ENCODE data around the gene ARHGEF11. TPM values are rescaled to one million over a fixed set of nuclear protein-coding genes. Genes with fewer than 3 reads are reported as not detected.

The ARHGEF11 gene
- total RNA-seq, 1 experiment from 2014 or later: 31.5 TPM

DNA sequence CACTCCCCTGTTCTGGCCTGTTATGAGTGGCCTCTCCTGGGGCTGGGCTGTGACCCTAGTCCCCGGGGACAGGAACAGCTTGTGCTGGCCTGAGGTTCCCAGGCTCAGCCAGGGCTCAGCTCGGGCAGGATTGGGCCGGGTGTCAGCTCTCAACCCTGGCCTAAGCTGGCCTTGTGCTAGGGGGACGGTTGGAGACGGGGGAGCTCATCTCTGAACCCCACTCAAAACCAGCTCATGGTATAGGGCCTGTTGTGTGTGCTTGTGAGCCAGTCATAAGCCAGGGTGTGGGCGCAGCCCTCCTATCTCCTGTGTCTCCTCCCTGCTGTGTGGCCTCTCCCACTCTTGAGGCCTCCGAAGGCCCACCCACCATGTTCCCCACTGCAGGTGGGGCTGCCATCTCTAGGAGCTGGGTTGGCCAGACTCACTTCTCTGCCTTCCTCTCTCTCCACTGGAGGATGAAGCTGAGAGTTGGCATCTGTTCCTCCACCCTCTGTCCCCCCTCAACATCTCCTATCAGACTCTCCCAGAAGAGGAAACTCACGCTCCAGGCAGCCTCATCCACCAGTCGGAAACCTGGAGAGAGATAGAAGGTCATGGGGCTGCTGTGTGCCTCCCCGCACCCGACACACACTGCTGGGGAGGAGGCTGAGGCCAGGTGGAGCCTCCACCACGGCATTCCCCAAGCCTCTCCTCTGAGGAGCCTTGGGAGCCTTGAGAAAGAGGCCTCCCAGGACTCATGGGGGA is 150.7 kb downstream of the ARHGEF11 start:
- Histone ChIP-seq H3K4me3 (no peak overlapping the region), H2AFZ (no peak overlapping the region), H3K27ac (no peak overlapping the region), H3K4me2 (no peak overlapping the region), H3K9me2 (ENCODE audit: insufficient read depth) (no peaks in the 10 kb centered on the region), H3K79me2 (ENCODE audit: low read depth) (no peaks in the 10 kb centered on the region), H3K36me3 (ENCODE audit: low read depth) (no peaks in the 10 kb centered on the region), H3K9me3 (ENCODE audit: insufficient read depth, low read depth) (no peaks in the 10 kb centered on the region), H4K20me1 (ENCODE audit: insufficient read depth) (no peaks in the 10 kb centered on the region), H3F3A (ENCODE audit: insufficient read depth, low read depth) (peaks cover 28% of the 10 kb centered on the region), H3K4me1 (replicated peaks; ENCODE audit: insufficient read depth) (peaks cover 39% of the 10 kb centered on the region), H3K27me3 (ENCODE audit: insufficient read depth, low read depth) (peaks cover 8% of the 10 kb centered on the region; the same call in 1 of the 2 replicates)
- intact Hi-C loops (cut with micrococcal nuclease; ENCODE audit: unreplicated experiment): loop anchor here (5.0 to 10.0 kb wide), 2 partner anchors 180 to 262 kb away; no protein-coding TSS in a partner anchor
- TF ChIP-seq, protein P1, sequence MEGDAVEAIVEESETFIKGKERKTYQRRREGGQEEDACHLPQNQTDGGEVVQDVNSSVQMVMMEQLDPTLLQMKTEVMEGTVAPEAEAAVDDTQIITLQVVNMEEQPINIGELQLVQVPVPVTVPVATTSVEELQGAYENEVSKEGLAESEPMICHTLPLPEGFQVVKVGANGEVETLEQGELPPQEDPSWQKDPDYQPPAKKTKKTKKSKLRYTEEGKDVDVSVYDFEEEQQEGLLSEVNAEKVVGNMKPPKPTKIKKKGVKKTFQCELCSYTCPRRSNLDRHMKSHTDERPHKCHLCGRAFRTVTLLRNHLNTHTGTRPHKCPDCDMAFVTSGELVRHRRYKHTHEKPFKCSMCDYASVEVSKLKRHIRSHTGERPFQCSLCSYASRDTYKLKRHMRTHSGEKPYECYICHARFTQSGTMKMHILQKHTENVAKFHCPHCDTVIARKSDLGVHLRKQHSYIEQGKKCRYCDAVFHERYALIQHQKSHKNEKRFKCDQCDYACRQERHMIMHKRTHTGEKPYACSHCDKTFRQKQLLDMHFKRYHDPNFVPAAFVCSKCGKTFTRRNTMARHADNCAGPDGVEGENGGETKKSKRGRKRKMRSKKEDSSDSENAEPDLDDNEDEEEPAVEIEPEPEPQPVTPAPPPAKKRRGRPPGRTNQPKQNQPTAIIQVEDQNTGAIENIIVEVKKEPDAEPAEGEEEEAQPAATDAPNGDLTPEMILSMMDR (conservative IDR thresholded peaks at IDR 0.05): no peak
- TF ChIP-seq EZH2 (IDR thresholded peaks at IDR 0.05; ENCODE audit: low read depth): no peak
- CTCF ChIA-PET: interaction anchor here (0.6 kb wide), 1 partner anchor 36 kb away, joined by 7 read pairs; the partner anchor contains the start of gene INSRR
- no TSS peak for BruUV-seq (replicated peaks)
- POLR2A ChIA-PET (ENCODE audit: unreplicated experiment): interaction anchor here (0.6 kb wide), 1 partner anchor 154 kb away, joined by 5 read pairs; the partner anchor contains the start of gene MRPL24
- no peak for DNase-seq

DNA sequence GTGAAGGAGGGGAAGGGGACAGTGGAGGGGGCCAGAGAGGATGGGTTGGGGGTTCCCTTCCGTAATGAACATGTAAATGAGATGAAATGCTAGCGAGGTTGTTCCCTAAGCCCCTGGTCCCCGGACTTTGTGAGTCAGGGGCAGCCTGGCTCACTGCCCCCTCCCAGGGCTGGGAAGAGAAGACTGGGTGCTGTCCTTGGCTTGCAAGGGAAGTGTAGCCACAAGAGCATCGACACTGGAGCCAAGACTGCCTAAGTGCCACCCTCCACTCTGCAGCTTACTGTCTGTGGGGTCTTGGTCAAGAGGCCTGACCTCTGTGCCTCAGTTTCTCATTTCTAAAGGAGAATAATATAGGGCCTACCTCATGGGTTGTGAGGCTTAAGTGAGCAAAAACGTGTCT is 151.5 kb downstream of the ARHGEF11 start:
- no peak overlapping the region for H3K27ac ChIP-seq
- H3K9me2 ChIP-seq (ENCODE audit: insufficient read depth): no peaks in the 10 kb centered on the region
- intact Hi-C loops (cut with micrococcal nuclease; ENCODE audit: unreplicated experiment): loop anchor here (5.0 to 10.0 kb wide), 2 partner anchors 181 to 263 kb away; no protein-coding TSS in a partner anchor
- no peak for DNase-seq
- H3K36me3 ChIP-seq (ENCODE audit: low read depth): no peaks in the 10 kb centered on the region
- TF ChIP-seq, protein P1 (conservative IDR thresholded peaks at IDR 0.05): no peak
- TF ChIP-seq EZH2 (IDR thresholded peaks at IDR 0.05; ENCODE audit: low read depth): no peak
- no peaks in the 10 kb centered on the region for H3K79me2 ChIP-seq (ENCODE audit: low read depth)
- POLR2A ChIA-PET (ENCODE audit: unreplicated experiment): no interaction called here
- H3K4me1 ChIP-seq (replicated peaks; ENCODE audit: insufficient read depth): peaks cover 39% of the 10 kb centered on the region
- H3K4me3 ChIP-seq: no peak overlapping the region
- no peak overlapping the region for H2AFZ ChIP-seq
- no peaks in the 10 kb centered on the region for H4K20me1 ChIP-seq (ENCODE audit: insufficient read depth)
- no peaks in the 10 kb centered on the region for H3K9me3 ChIP-seq (ENCODE audit: insufficient read depth, low read depth)
- no peak overlapping the region for H3K4me2 ChIP-seq
- H3K27me3 ChIP-seq (ENCODE audit: insufficient read depth, low read depth): peaks cover 8% of the 10 kb centered on the region; the same call in 1 of the 2 replicates
- H3F3A ChIP-seq (ENCODE audit: insufficient read depth, low read depth): peaks cover 28% of the 10 kb centered on the region
- BruUV-seq (replicated peaks): no TSS peak
- CTCF ChIA-PET: no interaction called here

DNA sequence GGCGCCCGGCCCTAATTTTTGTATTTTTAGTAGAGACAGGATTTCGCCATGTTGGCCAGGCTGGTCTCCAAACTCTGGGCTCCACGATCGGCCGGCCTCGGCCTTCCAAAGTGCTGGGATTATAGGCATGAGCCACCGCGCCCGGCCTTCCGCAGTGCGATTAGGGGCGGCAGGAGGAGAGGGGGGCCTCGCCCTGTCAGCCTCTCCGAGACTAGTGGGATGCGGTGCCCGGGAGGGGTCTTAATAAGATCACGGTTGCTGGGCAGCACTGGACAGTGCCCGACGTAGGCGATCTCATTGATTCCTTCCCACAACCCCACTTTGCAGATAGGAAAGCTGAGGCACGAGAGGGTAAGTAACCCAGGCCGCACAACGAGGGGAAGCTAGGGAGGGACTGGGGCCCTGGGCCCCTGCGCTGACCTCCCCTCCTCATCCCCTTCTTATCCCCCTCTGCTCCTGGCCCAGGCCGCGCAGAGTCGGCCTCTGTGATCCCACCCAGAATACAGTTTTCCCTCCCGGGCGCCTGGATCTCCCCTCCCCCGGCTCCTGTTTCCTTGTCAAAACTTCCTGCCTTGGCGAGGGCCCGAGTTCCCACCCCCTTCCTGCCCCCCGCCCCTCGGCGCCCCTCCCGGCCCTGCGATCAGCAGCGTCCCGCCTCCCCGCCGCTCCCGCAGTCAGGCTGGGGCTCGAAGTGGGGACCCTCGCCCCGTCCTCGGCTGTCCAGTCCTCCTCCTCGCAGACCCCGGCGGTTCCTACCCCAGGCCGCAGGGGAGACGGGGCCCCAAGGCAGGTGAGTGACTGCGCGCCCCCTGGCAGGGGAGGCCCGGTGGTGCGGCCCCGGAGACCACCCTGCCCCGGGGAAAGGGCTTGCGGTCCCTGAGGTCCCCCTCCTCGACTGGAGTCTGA is 152.2 kb downstream of the ARHGEF11 start, which contains the start of gene PEAR1:
Gene PEAR1 (plus strand): TSS at position 671 of the 906 bp plus-strand sequence. CDS start 10,209 bp downstream, outside the sequence.
- peaks cover 8% of the 10 kb centered on the region; the same call in 1 of the 2 replicates for H3K27me3 ChIP-seq (ENCODE audit: insufficient read depth, low read depth)
- peaks cover 32% of the 10 kb centered on the region for H3K4me1 ChIP-seq (replicated peaks; ENCODE audit: insufficient read depth)
- TF ChIP-seq, protein P1 (conservative IDR thresholded peaks at IDR 0.05): no peak
- TF ChIP-seq EZH2 (IDR thresholded peaks at IDR 0.05; ENCODE audit: low read depth): no peak
- no TSS peak for BruUV-seq (replicated peaks)
- peaks cover 28% of the 10 kb centered on the region for H3F3A ChIP-seq (ENCODE audit: insufficient read depth, low read depth)
- H3K36me3 ChIP-seq (ENCODE audit: low read depth): no peaks in the 10 kb centered on the region
- H3K9me2 ChIP-seq (ENCODE audit: insufficient read depth): no peaks in the 10 kb centered on the region
- intact Hi-C loops (cut with micrococcal nuclease; ENCODE audit: unreplicated experiment): loop anchor here (5.0 to 10.0 kb wide), 2 partner anchors 182 to 264 kb away; no protein-coding TSS in a partner anchor
- peak within 1 kb of the TSS; percentile 60 for H3K4me2 ChIP-seq
- peak within 1 kb of the TSS; percentile 24; the same call in 1 of the 2 replicates for H3K4me3 ChIP-seq
- no peak within 1 kb of the TSS; the same call in 1 of the 2 replicates for H2AFZ ChIP-seq
- CTCF ChIA-PET: interaction anchor here (0.6 to 0.7 kb wide), 4 partner anchors 13 to 204 kb away, joined by 4 to 11 read pairs (median 8); partner anchors contain the start of gene LRRC71
- H3K9me3 ChIP-seq (ENCODE audit: insufficient read depth, low read depth): no peaks in the 10 kb centered on the region
- H4K20me1 ChIP-seq (ENCODE audit: insufficient read depth): no peaks in the 10 kb centered on the region
- no peak for DNase-seq
- no peak within 1 kb of the TSS for H3K27ac ChIP-seq
- H3K79me2 ChIP-seq (ENCODE audit: low read depth): no peaks in the 10 kb centered on the region
- POLR2A ChIA-PET (ENCODE audit: unreplicated experiment): interaction anchor here (0.6 kb wide), 1 partner anchor 38 kb away, joined by 6 read pairs; no protein-coding TSS in a partner anchor
